Chondrocyte (in vitro differentiated cells): ENCODE measurements around the gene HKDC1. TPM values are rescaled to one million over a fixed set of nuclear protein-coding genes. Genes with fewer than 3 reads are reported as not detected.

ENCODE experiments used
- DNase-seq: peaks from one replicate; pipeline ENCODE4 v3.0.0; 2021; ENCODE audit warnings: mixed read lengths, low spot score
- H3K27ac Mint-ChIP-seq: one replicate; pipeline ENCODE4 v1.8.0; 2021; ENCODE audit warnings: mild to moderate bottlenecking, moderate library complexity, mixed read lengths; ENCODE audit not compliant: unreplicated experiment
- H3K27me3 Mint-ChIP-seq: 2 replicates; pipeline ENCODE4 v1.8.0; 2021; ENCODE audit warnings: low read depth, mixed read lengths
- H3K36me3 Mint-ChIP-seq: 2 replicates; pipeline ENCODE4 v1.8.0; 2021; ENCODE audit warnings: low read depth, mixed read lengths
- H3K4me1 Mint-ChIP-seq: 2 replicates; pipeline ENCODE4 v1.8.0; 2021; ENCODE audit warnings: low read depth, mild to moderate bottlenecking, mixed read lengths
- H3K4me3 Mint-ChIP-seq: one replicate; pipeline ENCODE4 v1.8.0; 2021; ENCODE audit warnings: mild to moderate bottlenecking, moderate library complexity, mixed read lengths; ENCODE audit not compliant: unreplicated experiment
- H3K9me3 Mint-ChIP-seq: 2 replicates; pipeline ENCODE4 v1.8.0; 2021; ENCODE audit warnings: low read depth, mixed read lengths
- CTCF ChIP-seq: fragments of 200-600 bp; sonication (generic); IDR thresholded peaks from 2 replicates; pipeline ENCODE4 v1.5.0; 2021; ENCODE audit warnings: antibody characterized with exemption, mild to moderate bottlenecking, moderate library complexity
- total RNA-seq: library from RNA; stranded (reverse); gene quantifications from 3 replicates; pipeline ENCODE4 v1.2.1, GENCODE V29; 2021

HKDC1 gene
- total RNA-seq, 1 donor from 2014 or later, result 4.0 TPM

DNA sequence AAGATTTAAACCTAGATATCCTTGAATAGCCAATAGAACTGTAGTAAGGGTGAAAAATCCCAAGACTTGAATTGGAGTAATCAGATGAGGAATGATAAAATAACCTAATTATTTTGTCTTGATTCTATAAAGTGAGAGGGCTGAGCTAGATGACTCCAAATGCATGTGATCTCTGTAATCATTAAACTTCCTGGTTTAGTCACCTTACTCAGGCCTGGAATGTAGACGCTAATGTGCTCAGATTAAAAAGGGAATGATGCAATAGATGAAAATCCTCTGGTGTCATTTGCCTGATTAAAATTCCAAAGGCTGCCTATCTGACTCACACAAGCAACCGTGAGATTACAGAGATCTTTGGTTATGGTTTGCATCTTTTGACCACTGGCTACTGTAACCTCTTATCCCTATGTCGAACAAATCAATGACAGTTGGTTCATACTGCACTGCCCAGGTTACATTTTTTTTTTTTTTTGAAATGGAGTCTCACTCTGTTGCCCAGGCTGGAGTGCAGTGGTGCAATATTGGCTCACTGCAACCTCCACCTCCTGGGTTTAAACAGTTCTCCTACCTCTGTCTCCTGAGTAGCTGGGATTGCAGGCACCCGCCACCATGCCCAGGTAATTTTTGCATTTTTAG, 2.9 kb upstream of the HKDC1 start:
- peak overlapping the region; percentile 82 for H3K27ac Mint-ChIP-seq
- H3K36me3 Mint-ChIP-seq, result no peaks in the 10 kb centered on the region
- DNase-seq, result no peak
- peaks cover 39% of the 10 kb centered on the region for H3K4me1 Mint-ChIP-seq
- H3K9me3 Mint-ChIP-seq, result peaks cover 6% of the 10 kb centered on the region
- no peaks in the 10 kb centered on the region for H3K27me3 Mint-ChIP-seq
- no peak overlapping the region for H3K4me3 Mint-ChIP-seq
- no peak for TF ChIP-seq CTCF

GRCh38 chr10:69218831-69219230, 1.3 kb upstream of the HKDC1 start:
- H3K27me3 Mint-ChIP-seq, result no peaks in the 10 kb centered on the region
- H3K4me3 Mint-ChIP-seq, result no peak overlapping the region
- peaks cover 6% of the 10 kb centered on the region for H3K9me3 Mint-ChIP-seq

DNA sequence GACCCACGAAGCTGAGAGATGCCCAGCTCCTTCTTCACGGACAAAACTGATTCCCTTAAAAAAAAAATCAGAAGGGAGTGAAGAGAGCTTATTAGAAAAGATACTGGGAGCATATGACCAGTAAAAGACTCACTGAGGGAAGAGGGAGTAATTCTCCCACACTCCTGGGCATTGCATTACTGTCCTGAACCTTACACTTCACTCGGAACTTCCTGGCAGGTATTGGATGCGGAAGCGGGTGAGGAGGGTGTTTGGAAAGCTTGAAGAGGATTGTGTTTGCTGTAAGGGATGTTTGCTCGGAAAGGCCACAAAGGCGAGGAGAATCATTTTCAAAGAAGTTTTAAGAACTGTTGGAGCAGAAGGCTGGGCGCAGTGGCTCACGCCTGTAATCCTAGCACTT, 375 bp downstream of the HKDC1 start:
- H3K9me3 Mint-ChIP-seq, result no peaks in the 10 kb centered on the region
- TF ChIP-seq CTCF, result no peak
- no peak for DNase-seq
- H3K27me3 Mint-ChIP-seq, result no peaks in the 10 kb centered on the region
- peak overlapping the region; percentile 75 for H3K27ac Mint-ChIP-seq
- H3K36me3 Mint-ChIP-seq, result no peaks in the 10 kb centered on the region
- H3K4me3 Mint-ChIP-seq, result peak overlapping the region; percentile 46
- peaks cover 34% of the 10 kb centered on the region for H3K4me1 Mint-ChIP-seq

More at GRCh38 chr10:69218831-69219230, 1.3 kb upstream of the HKDC1 start:
- Mint-ChIP-seq H3K27ac (no peak overlapping the region), H3K36me3 (no peaks in the 10 kb centered on the region), H3K4me1 (peaks cover 36% of the 10 kb centered on the region)
- TF ChIP-seq CTCF, result no peak
- no peak for DNase-seq

GRCh38 chr10:69222157-69223027, 2.3 kb downstream of the HKDC1 start:
- Mint-ChIP-seq H3K4me3 (no peak overlapping the region), H3K27me3 (no peaks in the 10 kb centered on the region), H3K9me3 (no peaks in the 10 kb centered on the region), H3K36me3 (no peaks in the 10 kb centered on the region), H3K4me1 (peaks cover 19% of the 10 kb centered on the region), H3K27ac (no peak overlapping the region)
- no peak for DNase-seq
- peak; percentile 86 for TF ChIP-seq CTCF

DNA sequence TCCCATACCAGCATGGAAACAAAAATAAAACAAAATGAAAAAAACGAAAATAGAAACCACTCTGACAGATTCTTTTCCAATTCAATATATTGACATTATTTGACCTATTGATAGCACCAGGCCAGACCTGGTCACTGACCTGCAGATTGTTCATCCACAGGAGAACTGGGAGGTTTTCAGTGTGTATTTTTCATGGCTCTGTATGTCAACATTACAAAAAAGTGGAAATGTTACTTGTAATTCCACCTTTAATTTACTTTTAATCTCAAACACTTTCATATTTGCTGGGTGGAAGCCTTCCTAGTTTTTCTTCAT, 2.9 kb downstream of the HKDC1 start:
- Mint-ChIP-seq H3K27ac (no peak overlapping the region), H3K9me3 (no peaks in the 10 kb centered on the region), H3K4me1 (peaks cover 15% of the 10 kb centered on the region), H3K36me3 (peaks cover 1% of the 10 kb centered on the region), H3K4me3 (no peak overlapping the region), H3K27me3 (no peaks in the 10 kb centered on the region)
- no peak for TF ChIP-seq CTCF
- DNase-seq, result no peak
